SKM-1 (cell line): ENCODE data around the gene SVIL.
"Not testable (repeated sequence)": the region's sequence is repeated elsewhere in the genome, so short reads cannot be mapped to it uniquely, and the experiment has no call there.

Experiments
- DNase-seq: peaks from one replicate; lab custom pipeline; 2025; ENCODE audit not compliant: unreplicated experiment; lab: John Stamatoyannopoulos, UW

The SVIL gene

GRCh38 chr10:29469481-29470354, 165.1 kb downstream of the SVIL start:
- DNase-seq: no peak

- DNase-seq: no peak
Observed at GRCh38 chr10:29465384-29465783, 169.4 kb downstream of the SVIL start.

- DNase-seq: not testable (repeated sequence)
Observed at GRCh38 chr10:29464671-29465171, 170.1 kb downstream of the SVIL start.

GRCh38 chr10:29461042-29461441, 173.7 kb downstream of the SVIL start:
- no peak for DNase-seq

GRCh38 chr10:29458190-29458589, 176.6 kb downstream of the SVIL start:
- DNase-seq: not testable (repeated sequence)

- DNase-seq: no peak
Observed at GRCh38 chr10:29455095-29455494, 179.7 kb downstream of the SVIL start.

GRCh38 chr10:29454250-29454649, 180.5 kb downstream of the SVIL start:
- no peak for DNase-seq

- DNase-seq: no peak
Observed at GRCh38 chr10:29452546-29452945, 182.2 kb downstream of the SVIL start.

GRCh38 chr10:29451946-29452345, 182.8 kb downstream of the SVIL start:
- no peak for DNase-seq

GRCh38 chr10:29450405-29450804, 184.4 kb downstream of the SVIL start:
- no peak for DNase-seq

- DNase-seq: not testable (repeated sequence)
Observed at GRCh38 chr10:29448756-29449592, 185.8 kb downstream of the SVIL start.

GRCh38 chr10:29448125-29448524, 186.6 kb downstream of the SVIL start:
- DNase-seq: no peak

- no peak for DNase-seq
Observed at GRCh38 chr10:29446327-29446726, 188.4 kb downstream of the SVIL start.

- DNase-seq: no peak
Observed at GRCh38 chr10:29443745-29444523, 190.8 kb downstream of the SVIL start.

- DNase-seq: no peak
Observed at GRCh38 chr10:29440981-29441380, 193.8 kb downstream of the SVIL start.

GRCh38 chr10:29439005-29439404, 195.8 kb downstream of the SVIL start:
- not testable (repeated sequence) for DNase-seq

GRCh38 chr10:29438271-29438670, 196.5 kb downstream of the SVIL start:
- DNase-seq: no peak

- no peak for DNase-seq
Observed at GRCh38 chr10:29437871-29438270, 196.9 kb downstream of the SVIL start.

GRCh38 chr10:29435809-29436501, 198.8 kb downstream of the SVIL start:
- DNase-seq: no peak

GRCh38 chr10:29434111-29434510, 200.7 kb downstream of the SVIL start:
- DNase-seq: no peak
